Measurements from ENCODE around the gene BIRC7.

- TF ChIP-seq ZNF384 (IDR thresholded peaks at IDR 0.05) (no peak), ELF4 (IDR thresholded peaks at IDR 0.05) (no peak), FOXA1 (IDR thresholded peaks at IDR 0.05) (no peak), FOXK2 (IDR thresholded peaks at IDR 0.05) (no peak), HDGF (IDR thresholded peaks at IDR 0.05; ENCODE audit: borderline replicate concordance) (no peak), CTBP1 (IDR thresholded peaks at IDR 0.05; ENCODE audit: borderline replicate concordance) (no peak), SP1 (IDR thresholded peaks at IDR 0.05) (no peak), TARDBP (IDR thresholded peaks at IDR 0.05) (no peak), BHLHE40 (IDR thresholded peaks at IDR 0.05; ENCODE audit: borderline replicate concordance) (no peak)
- TF ChIP-seq, protein P1, sequence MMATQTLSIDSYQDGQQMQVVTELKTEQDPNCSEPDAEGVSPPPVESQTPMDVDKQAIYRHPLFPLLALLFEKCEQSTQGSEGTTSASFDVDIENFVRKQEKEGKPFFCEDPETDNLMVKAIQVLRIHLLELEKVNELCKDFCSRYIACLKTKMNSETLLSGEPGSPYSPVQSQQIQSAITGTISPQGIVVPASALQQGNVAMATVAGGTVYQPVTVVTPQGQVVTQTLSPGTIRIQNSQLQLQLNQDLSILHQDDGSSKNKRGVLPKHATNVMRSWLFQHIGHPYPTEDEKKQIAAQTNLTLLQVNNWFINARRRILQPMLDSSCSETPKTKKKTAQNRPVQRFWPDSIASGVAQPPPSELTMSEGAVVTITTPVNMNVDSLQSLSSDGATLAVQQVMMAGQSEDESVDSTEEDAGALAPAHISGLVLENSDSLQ (IDR thresholded peaks at IDR 0.05) = no peak
These were observed 14.2 kb downstream of the BIRC7 start for GRCh38 chr20:63249891-63250290.

Data from HEK293T (cell line).